ENCODE measurements around the gene DCP2.

The DCP2 gene

GRCh38 chr5:113044776-113045465 is 68.3 kb downstream of the DCP2 start:
- no peak for DNase-seq (ENCODE audit: low spot score)

- DNase-seq (ENCODE audit: low spot score) = no peak
Measured at GRCh38 chr5:113047234-113047633, 70.6 kb downstream of the DCP2 start.

GRCh38 chr5:113047733-113048652 is 71.4 kb downstream of the DCP2 start:
- DNase-seq (ENCODE audit: low spot score) = no peak

DNA sequence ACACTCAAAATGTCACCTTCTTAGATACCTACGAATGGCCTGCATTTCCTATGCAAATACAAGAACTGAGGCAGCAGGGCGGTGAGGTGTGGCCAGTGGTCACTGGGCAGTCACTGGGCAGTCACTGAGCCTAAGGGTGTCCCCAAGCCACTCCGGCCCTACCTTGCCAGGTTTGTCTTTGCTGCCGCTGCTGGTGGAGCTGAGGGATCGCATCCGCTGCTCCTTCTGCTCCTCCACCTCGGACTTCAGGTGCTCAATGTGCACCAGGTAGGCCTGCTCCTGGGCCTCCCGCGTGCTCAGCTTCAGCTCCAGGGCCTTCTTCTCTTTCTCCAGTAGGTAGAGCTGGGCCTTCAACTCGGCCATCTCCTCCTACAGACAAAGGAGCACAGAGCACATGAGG is 72.3 kb downstream of the DCP2 start:
- DNase-seq (ENCODE audit: low spot score) = no peak

DNA sequence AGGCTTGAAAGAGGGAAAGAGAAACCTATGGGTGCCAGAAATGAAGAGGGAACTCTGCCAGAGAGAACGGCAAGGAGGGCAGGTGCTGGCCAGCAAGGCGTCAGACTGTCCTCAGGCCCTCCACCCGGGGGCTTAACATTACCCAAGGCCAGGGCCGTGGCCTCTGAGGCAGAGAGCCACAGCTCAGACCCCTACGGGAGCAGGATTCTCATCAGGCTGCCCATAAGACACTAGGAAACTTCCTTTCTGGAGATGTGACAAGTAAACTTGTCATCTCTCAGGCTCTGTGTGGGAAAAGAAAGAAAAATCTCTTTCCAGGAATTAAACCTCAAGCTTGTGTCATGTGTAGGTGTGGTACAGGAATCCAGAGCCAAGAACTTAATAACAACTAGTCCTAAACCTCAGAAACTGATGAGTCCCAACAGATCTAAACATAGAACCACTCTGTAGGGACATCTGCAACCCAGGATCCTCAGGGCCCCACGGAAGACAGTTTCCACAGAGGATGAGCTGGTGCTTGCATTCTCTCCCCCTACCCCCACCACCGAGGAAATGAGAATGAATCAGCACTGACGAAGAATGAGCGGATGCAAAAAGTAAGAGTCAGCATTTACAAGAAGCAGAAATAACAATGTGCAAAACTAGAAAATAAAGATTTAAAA is 74.3 kb downstream of the DCP2 start:
- peak; percentile 80 for DNase-seq (ENCODE audit: low spot score)

GRCh38 chr5:113052041-113052795 is 75.6 kb downstream of the DCP2 start:
- no peak for DNase-seq (ENCODE audit: low spot score)

GRCh38 chr5:113053511-113053995 is 77.0 kb downstream of the DCP2 start:
- DNase-seq (ENCODE audit: low spot score) = no peak

- DNase-seq (ENCODE audit: low spot score) = no peak
Measured at GRCh38 chr5:113054899-113055298, 78.3 kb downstream of the DCP2 start.

GRCh38 chr5:113056988-113057387 is 80.4 kb downstream of the DCP2 start:
- DNase-seq (ENCODE audit: low spot score) = no peak

DNA sequence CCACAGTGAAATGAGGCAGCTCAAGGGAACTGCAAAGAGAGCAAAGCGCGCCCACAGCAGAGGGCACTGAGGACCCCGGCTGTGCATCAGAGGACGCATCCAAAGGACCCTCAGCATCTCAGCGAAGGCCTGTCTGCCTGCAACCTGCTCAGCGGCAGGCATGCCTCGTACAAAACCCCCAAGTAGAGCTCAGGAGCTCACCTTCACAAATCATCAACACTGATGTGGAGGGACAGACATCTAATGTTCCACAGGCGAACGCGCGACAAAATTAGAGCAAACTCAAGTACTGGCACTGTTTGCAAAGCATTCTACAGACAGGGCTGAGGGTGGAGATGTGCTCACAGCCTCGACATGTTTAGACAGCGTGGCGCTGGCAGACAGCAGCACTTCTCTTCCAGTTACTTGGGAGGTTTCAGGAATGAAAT is 81.0 kb downstream of the DCP2 start:
- no peak for DNase-seq (ENCODE audit: low spot score)

- no peak for DNase-seq (ENCODE audit: low spot score)
Measured at GRCh38 chr5:113058269-113058668, 81.7 kb downstream of the DCP2 start.

DNA sequence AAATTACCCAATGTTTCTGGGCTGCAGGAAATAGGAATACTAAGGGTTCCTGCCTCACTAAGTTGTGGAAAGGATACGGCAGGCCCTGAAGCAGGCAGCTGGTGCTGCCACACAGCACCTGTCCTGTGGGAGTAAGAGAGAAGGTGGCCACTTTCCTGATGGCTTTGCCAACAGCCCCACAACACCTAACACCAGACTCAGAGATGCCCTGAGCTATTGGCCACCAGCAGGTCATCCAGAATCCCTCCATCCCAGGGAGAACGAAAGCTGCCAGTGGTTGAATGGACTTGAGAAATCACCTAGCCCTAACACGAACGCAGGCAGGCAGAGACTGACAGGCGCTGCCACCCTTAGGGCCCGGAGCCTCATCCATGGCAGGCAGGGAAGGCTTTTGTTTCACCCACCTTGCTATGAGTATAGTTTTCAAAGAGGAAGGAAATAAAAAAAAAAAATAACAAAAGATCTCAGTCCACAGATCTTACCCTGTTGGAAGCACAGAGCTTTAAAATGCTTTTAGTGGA is 82.2 kb downstream of the DCP2 start:
- no peak for DNase-seq (ENCODE audit: low spot score)

DNA sequence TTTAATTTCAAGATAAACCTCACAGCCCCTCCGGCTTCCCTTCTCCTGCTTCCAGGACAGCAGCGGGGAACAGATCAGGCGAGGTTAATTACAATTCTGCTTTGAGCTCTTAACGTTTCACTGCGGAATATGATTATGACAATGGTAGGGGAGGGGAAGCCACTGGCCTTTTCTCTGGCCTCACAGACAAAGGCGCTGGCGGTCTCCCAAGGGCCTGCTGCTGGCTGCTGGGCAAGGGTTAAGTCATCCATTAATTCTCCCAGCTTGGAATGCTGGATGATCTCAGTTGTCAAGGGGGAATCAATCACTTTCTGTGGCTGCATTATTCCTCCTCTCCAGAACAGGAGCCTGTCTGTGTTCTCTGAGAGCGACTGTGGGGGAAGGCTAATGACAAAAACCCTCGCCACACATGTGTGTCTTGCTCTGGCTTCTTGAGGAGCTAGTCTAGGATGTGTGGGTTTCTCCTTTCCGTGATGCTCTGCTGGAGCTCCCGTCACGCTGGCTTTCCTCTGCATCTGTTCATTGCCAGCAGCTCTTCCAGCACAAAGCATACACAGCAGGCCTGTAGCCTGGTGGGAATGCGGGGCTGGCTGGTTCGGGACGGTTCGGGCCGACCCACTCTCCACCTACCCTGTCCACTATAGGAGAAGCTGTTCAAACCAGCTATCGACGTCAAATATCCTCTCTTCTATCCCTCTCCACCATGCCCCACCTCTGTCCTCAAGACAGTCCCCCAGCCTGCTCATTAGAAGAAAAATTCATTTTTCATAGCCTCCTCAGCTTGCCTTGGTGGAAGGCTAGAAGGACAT is 82.8 kb downstream of the DCP2 start:
- no peak for DNase-seq (ENCODE audit: low spot score)

DNA sequence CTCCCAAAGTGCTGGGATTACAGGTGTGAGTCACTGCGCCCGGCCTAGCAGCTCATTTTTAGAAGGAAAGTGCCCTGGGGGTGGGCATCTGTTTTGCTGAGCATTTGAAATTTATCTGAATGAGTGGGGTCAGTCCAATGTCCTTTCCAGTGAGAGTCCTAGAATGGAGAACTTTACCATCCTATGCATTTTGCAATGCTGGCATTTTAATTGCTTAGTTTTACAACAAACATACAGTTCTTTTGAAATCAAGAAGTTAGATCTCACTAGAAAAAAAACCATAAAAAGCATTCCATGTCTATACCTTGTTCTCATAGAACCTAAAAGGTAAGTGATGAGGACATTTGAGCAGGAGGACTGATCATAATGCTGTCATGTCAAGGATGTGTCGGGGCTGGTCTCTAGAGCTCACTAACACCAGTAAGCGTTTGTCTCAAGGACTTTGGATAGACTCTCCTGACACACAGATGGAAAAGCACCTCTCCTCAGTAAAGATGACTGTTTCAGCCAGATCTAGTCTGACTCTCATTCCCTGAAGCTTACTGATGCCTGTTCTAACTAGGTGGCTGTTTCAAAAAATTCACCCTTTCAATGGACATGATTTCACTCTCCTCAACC is 83.9 kb downstream of the DCP2 start:
- no peak for DNase-seq (ENCODE audit: low spot score)

DNA sequence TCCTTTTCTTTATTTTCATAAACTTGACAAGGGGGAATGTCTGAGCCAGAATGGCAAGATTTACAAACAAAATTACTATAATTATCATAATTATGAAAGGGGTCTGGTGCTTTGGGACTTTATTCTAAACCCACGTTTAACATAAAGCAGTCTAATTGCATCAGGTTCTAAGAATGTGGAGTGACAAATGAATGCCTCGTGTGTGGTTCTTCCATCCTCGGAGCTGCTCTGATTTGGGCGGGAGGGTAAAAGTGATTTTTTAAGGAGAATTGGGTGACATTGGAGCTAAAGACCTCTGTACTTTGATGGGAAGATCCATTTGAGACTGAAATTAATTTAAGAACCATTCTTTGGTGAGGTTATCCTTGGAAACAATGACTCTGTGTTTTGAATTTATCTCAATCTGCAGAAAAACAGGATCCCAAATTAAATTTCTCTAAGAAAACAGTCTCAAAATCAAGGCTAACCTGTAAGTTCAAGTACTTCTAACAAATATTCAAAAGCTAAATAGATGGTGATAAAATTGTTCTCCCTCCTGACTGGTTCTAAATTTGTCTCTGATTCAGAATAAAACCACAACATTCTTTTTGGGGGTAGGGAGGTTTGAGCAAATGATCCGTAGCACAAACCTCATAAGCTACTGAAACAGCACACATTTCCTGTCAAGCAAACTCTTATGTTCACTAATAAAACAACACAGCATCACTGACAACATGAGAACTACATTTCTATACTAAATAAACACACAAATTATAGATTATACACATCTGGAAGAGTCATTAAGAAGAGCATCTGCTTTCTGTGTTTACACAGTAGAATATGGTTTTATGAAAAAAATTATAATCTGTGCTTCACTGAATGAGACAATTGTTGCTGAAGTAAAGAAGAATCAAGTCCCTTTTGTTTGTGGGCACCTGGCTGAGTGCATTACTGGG is 85.5 kb downstream of the DCP2 start:
- DNase-seq (ENCODE audit: low spot score) = peak; percentile 72

GRCh38 chr5:113062869-113063508 is 86.4 kb downstream of the DCP2 start:
- peak; percentile 68 for DNase-seq (ENCODE audit: low spot score)

DNA sequence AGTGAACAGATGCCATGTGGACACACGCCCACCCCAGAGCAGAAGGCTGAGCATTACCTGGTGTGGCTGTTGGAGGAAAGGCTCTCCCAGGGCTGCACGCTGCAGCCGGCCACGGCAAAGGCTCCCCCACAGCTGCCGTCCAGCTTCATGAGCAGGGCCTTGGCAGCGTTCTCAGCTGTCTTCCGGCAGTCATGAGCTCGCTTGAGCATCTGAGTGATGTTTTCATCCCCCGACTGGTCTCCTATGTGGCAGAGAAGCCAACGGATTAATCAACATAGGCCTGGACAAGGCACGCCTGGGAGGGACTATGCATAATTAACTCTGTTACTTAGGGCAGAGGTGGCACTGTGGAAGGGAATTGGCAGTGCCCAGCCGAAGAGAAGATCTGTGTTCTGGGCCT is 87.3 kb downstream of the DCP2 start:
- no peak for DNase-seq (ENCODE audit: low spot score)

GRCh38 chr5:113064806-113065205 is 88.2 kb downstream of the DCP2 start:
- no peak for DNase-seq (ENCODE audit: low spot score)

DNA sequence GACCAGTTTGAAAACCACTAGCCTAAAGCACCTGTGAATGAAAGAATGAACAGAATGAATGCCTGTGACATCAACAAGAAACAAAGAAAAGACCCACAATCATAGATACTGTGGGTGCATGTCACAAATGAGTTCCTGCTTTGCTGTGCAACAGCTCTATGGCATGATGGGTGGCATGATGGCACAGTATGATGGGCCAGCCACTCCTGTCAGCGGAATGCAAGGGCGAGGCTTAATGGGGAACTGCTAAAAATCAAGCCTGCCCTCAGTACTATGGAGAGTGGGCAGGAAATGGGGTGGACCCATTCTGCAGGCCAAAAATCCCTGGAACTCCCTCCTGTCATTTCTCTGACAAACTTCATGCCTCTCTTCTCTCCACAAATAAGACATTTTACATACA is 89.0 kb downstream of the DCP2 start:
- no peak for DNase-seq (ENCODE audit: low spot score)
